Activated T-helper 2 cell treated with anti-CD3 and anti-CD28 coated beads, Interferon-gamma antibody, Interleukin-2, Interleukin-4, amounts not matched to agents 10 μg/mL and 5 μg/mL and 100 μg/mL, durations not matched to agents 14 hours and 24 hours and 36 hours (primary cell): ENCODE measurements around the gene GNAQ. TPM values are rescaled to one million over a fixed set of nuclear protein-coding genes. Genes with fewer than 3 reads are reported as not detected.
"Not testable (repeated sequence)": the region's sequence is repeated elsewhere in the genome, so short reads cannot be mapped to it uniquely, and the experiment has no call there.

Source experiments
- DNase-seq: peaks from one replicate; pipeline ENCODE4 v3.0.0; 2021; ENCODE audit warnings: low spot score
- H3K27ac Mint-ChIP-seq: one replicate; pipeline ENCODE4 v1.8.0; 2021; ENCODE audit warnings: mixed read lengths
- H3K27me3 Mint-ChIP-seq: one replicate; pipeline ENCODE4 v1.8.0; 2021; ENCODE audit warnings: low read depth, mixed read lengths
- H3K36me3 Mint-ChIP-seq: one replicate; pipeline ENCODE4 v1.8.0; 2021; ENCODE audit warnings: low read depth, mixed read lengths
- H3K4me1 Mint-ChIP-seq: one replicate; pipeline ENCODE4 v1.8.0; 2021; ENCODE audit warnings: low read depth, mixed read lengths
- H3K4me3 Mint-ChIP-seq: one replicate; pipeline ENCODE4 v1.8.0; 2021; ENCODE audit warnings: low read depth, mild to moderate bottlenecking, moderate library complexity, mixed read lengths
- H3K9me3 Mint-ChIP-seq: one replicate; pipeline ENCODE4 v1.8.0; 2021; ENCODE audit warnings: mixed read lengths
- intact Hi-C: fragments of 100-400 bp; cut with micrococcal nuclease; formaldehyde crosslinking; loops from one replicate; pipeline ENCODE4 v1.15.1; 2023
- total RNA-seq: library from RNA; stranded (reverse); gene quantifications from 2 replicates; pipeline ENCODE4 v1.2.3, GENCODE V29; 2022

The GNAQ gene
- total RNA-seq, 1 donor from 2014 or later: 28.6 TPM

DNA sequence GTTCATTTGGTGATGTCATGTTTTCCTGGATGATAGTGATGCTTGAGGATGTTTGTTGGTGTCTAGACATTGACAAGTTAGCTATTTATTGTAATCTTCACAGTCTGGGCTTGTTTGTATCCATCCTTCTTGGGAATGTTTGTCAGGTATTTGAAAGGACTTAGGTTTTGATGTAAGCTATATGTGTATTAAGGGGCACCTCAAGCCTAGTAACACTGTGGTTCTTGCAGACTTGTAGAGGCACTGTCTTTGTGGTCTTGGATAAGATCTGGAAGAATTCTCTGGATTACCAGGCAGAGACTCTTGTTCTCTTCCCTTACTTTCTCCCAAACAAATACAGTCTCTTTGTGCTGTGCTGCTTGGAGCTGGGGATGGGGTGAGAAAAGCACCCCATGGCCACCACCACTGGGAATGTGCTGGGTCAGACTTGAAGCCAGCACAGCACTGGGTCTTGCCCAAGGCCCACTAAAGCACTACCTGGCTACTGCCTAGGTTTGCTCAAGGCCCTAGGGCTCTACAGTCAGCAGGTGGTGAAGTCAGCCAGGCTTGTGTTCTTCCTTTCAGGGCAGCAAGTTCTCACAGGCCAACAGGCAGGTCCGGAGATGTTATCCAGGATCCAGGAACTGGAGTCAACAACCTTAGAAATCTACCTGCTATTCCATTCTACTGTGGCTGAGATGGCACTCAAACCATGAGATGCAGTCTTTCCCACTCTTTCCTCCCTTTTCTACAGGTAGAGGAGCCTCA is 334.2 kb downstream of the GNAQ start:
- no peak overlapping the region for H3K27ac Mint-ChIP-seq
- peaks cover 3% of the 10 kb centered on the region for H3K9me3 Mint-ChIP-seq
- no peaks in the 10 kb centered on the region for H3K36me3 Mint-ChIP-seq
- no peak overlapping the region for H3K4me3 Mint-ChIP-seq
- intact Hi-C loops: no loop called here
- peaks cover 18% of the 10 kb centered on the region for H3K27me3 Mint-ChIP-seq
- H3K4me1 Mint-ChIP-seq: no peaks in the 10 kb centered on the region
- DNase-seq: no peak

DNA sequence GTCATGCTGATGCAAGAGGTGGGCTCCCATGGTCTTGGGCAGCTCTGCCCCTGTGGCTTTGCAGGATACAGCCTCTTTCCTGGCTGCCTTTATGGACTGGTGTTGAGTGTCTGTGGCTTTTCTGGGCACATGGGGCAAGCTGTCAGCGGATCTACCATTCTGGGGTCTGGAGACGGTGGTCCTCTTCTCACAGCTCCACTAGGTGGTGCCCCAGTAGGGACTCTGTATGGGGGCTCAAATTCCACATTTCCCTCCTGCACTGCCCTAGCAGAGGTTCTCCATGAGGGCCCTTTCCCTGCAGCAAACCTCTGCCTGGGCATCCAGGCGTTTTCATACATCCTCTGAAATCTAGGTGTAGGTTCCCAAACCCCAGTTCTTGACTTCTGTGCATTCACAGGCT is 340.9 kb downstream of the GNAQ start:
- DNase-seq, H3K36me3 Mint-ChIP-seq, H3K4me1 Mint-ChIP-seq, H3K4me3 Mint-ChIP-seq, intact Hi-C loops, H3K27ac Mint-ChIP-seq, H3K9me3 Mint-ChIP-seq: not testable (repeated sequence)
- peaks cover 17% of the 10 kb centered on the region for H3K27me3 Mint-ChIP-seq

DNA sequence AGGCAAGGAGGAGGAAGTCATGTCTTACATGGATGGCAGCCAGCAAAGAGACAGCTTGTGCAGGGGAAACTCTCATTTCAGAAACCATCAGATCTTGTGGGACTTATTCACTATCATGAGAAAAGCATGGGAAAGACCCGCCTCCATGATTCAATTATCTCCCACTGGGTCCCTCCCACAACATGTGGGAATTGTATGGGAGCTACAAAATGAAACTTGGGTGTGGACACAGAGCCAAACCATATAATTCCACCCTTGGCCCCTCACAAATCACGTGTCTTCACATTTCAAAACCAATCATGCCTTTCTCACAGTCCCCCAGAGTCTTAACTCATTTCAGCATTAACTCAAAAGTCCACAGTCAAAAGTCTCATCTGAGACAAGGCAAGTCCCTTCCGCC is 341.5 kb downstream of the GNAQ start:
- H3K27ac Mint-ChIP-seq, H3K4me1 Mint-ChIP-seq, intact Hi-C loops, DNase-seq, H3K9me3 Mint-ChIP-seq, H3K36me3 Mint-ChIP-seq, H3K4me3 Mint-ChIP-seq: not testable (repeated sequence)
- peaks cover 15% of the 10 kb centered on the region for H3K27me3 Mint-ChIP-seq

DNA sequence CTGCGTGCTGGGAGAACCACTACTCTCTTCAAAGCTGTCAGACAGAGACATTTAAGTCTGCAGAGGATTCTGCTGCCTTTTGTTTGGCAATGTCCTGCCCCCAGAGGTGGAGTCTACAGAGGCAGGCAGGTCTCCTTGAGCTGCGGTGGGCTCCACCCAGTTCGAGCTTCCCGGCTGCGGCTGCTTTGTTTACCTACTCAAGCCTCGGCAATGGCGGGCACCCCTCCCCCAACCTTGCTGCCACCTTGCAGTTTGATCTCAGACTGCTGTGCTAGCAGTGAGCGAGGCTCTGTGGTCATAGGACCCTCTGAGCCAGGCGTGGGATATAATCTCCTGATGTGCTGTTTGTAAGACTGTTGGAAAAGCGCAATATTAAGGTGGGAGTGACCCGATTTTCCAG is 343.9 kb downstream of the GNAQ start:
- H3K4me1 Mint-ChIP-seq, H3K27ac Mint-ChIP-seq, H3K36me3 Mint-ChIP-seq, H3K4me3 Mint-ChIP-seq, DNase-seq, H3K9me3 Mint-ChIP-seq, H3K27me3 Mint-ChIP-seq, intact Hi-C loops: not testable (repeated sequence)

DNA sequence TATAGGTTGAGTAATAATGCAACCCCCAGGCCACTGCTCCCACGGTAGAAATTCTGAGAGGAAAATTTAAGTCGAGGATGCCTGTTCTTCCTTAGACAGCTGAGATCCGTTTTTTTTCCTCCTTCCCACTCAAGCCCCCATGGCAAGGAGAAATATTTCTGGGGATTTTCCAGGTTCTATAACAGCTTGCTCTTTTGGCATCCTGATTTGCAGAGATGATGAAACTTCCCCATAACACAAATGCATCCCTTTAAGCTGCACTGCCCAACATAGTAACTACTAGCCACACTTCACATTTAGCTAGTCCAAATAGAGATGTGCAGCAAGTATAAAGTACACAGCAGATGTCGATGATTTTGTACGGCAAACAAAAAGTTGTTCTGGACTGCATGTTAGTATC is 351.0 kb downstream of the GNAQ start:
- no peak for DNase-seq
- intact Hi-C loops: no loop called here
- H3K27me3 Mint-ChIP-seq: no peaks in the 10 kb centered on the region
- no peaks in the 10 kb centered on the region for H3K4me1 Mint-ChIP-seq
- H3K4me3 Mint-ChIP-seq: no peak overlapping the region
- H3K27ac Mint-ChIP-seq: no peak overlapping the region
- no peaks in the 10 kb centered on the region for H3K9me3 Mint-ChIP-seq
- H3K36me3 Mint-ChIP-seq: no peaks in the 10 kb centered on the region

DNA sequence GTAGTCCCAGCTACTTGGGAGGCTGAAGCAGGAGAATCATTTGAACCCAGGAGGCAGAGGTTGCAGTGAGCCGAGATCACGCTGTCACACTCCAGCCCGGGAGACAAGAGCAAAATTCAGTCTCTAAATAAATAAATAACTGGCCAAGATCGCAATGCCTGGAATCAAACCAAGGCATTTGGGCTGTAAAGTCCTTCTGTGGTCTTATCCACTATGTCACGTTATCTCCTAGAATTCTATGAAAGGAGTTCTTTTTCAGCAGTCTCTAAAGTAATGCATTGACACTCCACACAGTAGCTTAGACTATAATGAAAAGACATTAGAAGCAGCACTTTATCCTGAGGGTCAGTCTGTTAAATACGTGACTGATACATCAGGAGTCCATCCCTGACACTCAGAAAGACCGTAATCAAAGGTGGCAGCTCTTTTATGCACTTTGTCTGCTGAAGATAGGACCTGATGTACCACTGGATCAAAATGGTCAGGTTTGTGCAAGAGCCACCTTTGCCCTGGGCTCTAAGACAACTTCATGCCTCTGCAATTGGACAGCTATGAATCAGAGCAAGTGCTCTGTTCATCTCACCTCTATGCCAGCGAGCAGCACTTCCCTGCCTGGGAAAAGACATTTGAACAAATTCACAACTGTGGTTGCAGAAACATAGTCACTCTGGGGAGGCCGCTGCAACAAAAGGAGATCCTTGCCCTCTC is 351.8 kb downstream of the GNAQ start:
- H3K9me3 Mint-ChIP-seq: no peaks in the 10 kb centered on the region
- no peaks in the 10 kb centered on the region for H3K36me3 Mint-ChIP-seq
- DNase-seq: no peak
- intact Hi-C loops: no loop called here
- H3K4me3 Mint-ChIP-seq: no peak overlapping the region
- no peak overlapping the region for H3K27ac Mint-ChIP-seq
- H3K4me1 Mint-ChIP-seq: no peaks in the 10 kb centered on the region
- H3K27me3 Mint-ChIP-seq: no peaks in the 10 kb centered on the region

DNA sequence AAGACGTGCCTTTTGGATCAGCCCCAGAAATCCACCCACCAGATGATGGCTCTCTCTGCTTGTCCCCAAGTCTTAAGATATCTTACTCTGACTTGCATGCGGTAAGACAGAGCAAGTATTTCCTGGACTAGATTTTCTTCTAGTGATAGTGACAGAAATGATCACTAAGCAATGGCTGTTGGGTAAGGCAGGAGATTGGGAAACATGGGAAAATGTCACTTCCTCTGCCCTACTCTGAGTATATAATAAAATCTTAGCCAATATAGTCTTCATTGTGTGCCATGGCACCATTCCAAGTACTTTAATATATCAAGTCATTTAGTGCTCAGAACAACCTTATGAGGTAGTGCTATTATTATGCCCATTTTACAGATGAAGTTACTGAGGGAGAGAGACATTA is 352.5 kb downstream of the GNAQ start:
- no peak for DNase-seq
- no peaks in the 10 kb centered on the region for H3K9me3 Mint-ChIP-seq
- no peak overlapping the region for H3K27ac Mint-ChIP-seq
- H3K27me3 Mint-ChIP-seq: no peaks in the 10 kb centered on the region
- H3K4me1 Mint-ChIP-seq: no peaks in the 10 kb centered on the region
- intact Hi-C loops: no loop called here
- no peak overlapping the region for H3K4me3 Mint-ChIP-seq
- H3K36me3 Mint-ChIP-seq: no peaks in the 10 kb centered on the region

DNA sequence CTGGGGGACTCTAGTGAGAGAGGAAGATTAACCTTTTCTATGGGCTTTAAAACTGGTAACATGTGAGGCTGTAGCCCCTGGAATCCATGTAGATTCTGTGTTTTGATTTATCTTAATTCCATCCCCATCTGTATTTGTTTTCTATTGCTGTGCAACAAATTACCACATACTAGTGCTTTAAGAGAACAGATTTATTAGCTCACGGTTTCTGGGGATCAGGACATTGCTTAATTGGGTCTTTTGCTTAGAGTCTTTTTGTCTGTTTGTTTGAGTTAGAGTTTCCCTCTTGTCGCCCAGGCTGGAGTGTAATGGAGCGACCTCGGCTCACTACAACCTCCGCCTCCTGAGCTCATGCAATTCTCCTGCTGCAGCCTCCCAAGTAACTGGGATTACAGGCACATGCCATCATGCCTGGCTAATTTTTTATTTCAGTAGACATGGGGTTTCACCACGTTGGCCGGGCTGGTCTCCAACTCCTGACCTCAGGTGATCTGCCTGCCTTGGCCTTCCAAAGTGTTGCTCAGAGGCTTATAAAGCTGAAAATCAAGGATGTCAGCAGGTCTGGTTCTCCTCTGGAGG is 353.6 kb downstream of the GNAQ start:
- H3K36me3 Mint-ChIP-seq: no peaks in the 10 kb centered on the region
- intact Hi-C loops: no loop called here

DNA sequence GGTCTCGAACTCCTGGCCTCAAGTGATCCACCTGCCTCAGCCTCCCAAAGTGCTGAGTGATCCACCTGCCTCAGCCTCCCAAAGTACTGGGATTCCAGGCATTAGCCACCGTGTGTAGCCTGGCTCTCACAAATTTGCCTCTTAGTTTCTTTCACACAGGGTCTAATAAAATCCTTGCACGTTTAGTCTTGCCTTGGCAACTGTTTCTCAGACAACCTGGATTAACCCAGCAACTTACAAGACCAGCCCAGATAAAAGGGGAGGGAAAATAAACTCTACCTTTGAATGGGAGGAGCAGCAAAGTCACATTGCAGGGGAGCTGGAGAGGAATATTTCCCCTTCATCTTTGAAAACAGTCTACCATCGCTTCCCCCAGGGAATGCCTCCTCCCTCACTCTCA is 354.2 kb downstream of the GNAQ start:
- Mint-ChIP-seq H3K36me3 (no peaks in the 10 kb centered on the region), H3K27me3 (no peaks in the 10 kb centered on the region), H3K27ac (no peak overlapping the region), H3K4me1 (no peaks in the 10 kb centered on the region), H3K9me3 (no peaks in the 10 kb centered on the region), H3K4me3 (no peak overlapping the region)
- intact Hi-C loops: no loop called here
- no peak for DNase-seq

More for the DNA sequence above, 353.6 kb downstream of the GNAQ start:
- Mint-ChIP-seq H3K4me1 (no peaks in the 10 kb centered on the region), H3K4me3 (no peak overlapping the region), H3K9me3 (no peaks in the 10 kb centered on the region), H3K27me3 (no peaks in the 10 kb centered on the region), H3K27ac (no peak overlapping the region)
- DNase-seq: no peak

DNA sequence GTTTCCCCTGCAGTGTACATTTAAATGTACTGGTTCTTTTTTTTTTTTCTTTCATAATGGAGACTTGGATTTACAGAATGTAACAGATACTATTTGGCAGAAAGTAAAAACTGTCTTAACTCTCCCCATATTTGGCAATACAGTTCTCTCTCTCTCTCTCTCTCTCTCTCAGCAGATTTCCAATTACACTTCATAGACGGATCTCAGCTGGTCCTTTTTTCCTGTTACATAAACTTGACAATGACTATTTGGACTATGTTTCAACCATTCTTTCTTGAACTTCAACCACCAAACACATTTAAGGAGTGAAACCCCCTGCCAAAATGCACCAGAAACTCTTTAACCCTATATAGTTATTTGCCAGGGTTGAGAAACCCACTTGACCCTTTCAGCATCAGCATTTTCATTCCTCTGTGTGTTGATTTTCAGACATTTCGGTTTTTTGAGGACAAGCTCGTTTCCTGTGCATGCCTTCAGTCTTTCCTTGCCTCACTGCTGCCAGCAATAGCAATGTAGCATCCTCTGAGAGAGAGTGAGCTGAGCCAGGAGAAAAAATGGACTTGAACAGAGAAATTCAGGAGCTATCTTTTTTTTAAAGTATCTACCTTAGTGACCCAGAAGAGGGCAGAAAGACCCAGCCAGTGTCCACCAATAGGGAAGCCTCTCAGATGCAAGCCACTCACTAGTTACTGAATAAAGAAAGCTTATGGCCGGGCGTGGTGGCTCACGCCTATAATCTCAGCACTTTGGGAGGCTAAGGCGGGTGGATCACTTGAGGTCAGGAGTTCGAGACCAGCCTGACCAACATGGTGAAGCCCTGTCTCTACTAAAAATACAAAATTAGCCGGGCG is 357.4 kb downstream of the GNAQ start:
- Mint-ChIP-seq H3K27me3 (peaks cover 2% of the 10 kb centered on the region), H3K9me3 (no peaks in the 10 kb centered on the region), H3K36me3 (no peaks in the 10 kb centered on the region), H3K4me1 (no peaks in the 10 kb centered on the region), H3K4me3 (no peak overlapping the region), H3K27ac (no peak overlapping the region)
- intact Hi-C loops: no loop called here
- DNase-seq: no peak

DNA sequence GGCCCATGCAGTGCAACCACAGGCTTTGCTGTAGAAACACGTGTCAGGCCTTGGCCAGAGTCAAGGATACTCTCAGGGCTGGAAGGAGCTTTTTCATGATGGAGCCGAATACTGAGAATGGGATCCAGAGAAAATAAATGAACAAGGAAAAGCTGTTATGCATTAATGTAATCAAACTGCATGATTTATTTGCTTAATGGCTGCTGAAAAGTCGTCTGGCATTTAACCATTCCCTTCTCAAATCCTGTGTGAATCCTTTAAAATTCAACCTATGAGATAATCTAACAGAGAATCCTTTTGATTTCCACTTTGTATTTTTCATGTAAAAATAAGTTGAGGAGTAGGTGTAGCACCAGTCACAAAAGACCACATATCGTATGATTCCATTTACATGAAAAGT is 359.4 kb downstream of the GNAQ start:
- peaks cover 4% of the 10 kb centered on the region for H3K27me3 Mint-ChIP-seq
- H3K36me3 Mint-ChIP-seq: no peaks in the 10 kb centered on the region
- H3K27ac Mint-ChIP-seq: no peak overlapping the region
- no peak for DNase-seq
- no peaks in the 10 kb centered on the region for H3K9me3 Mint-ChIP-seq
- no peaks in the 10 kb centered on the region for H3K4me1 Mint-ChIP-seq
- intact Hi-C loops: no loop called here
- H3K4me3 Mint-ChIP-seq: no peak overlapping the region

DNA sequence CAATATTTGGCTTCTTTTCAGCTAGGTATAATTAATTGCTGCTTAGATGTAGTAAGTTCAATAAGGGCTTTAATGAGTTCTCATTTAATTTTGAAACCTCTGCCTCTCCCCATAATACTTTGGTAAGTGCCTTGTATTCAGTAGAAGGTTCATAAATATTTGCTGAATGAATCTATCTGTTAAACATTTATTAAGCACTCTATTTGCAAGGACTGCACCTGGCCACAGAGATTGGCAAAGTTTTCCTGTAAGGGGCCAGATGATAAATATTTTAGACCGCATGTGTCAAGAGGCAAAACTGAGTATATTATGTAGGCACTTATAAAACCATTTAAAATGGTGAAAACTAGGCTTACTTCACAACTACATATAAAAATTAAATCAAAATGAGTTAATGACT is 364.5 kb downstream of the GNAQ start:
- no peaks in the 10 kb centered on the region for H3K4me1 Mint-ChIP-seq
- intact Hi-C loops: no loop called here

More for the DNA sequence above, 364.5 kb downstream of the GNAQ start:
- DNase-seq: no peak
- no peaks in the 10 kb centered on the region for H3K9me3 Mint-ChIP-seq
- H3K4me3 Mint-ChIP-seq: no peak overlapping the region
- H3K27me3 Mint-ChIP-seq: peaks cover 7% of the 10 kb centered on the region
- H3K36me3 Mint-ChIP-seq: no peaks in the 10 kb centered on the region
- H3K27ac Mint-ChIP-seq: no peak overlapping the region
